C4-2B (cell line): ENCODE measurements around the gene CALR3.

ENCODE experiments used
- H3K27ac ChIP-seq: fragments of 450-650 bp; 2 replicates; pipeline ENCODE4 v1.5.1; 2017
- CTCF ChIP-seq: fragments of 450-650 bp; conservative IDR thresholded peaks from 2 replicates; pipeline ENCODE4 v1.5.1; 2017; ENCODE audit warnings: mild to moderate bottlenecking
- ZFX ChIP-seq: fragments of 450-650 bp; IDR thresholded peaks from 2 replicates; pipeline ENCODE4 v1.6.1; 2017

CALR3 gene

GRCh38 chr19:16436780-16437332 is 59.1 kb downstream of the CALR3 start:
- no peak overlapping the region for H3K27ac ChIP-seq
- TF ChIP-seq CTCF (no peak), ZFX (no peak)

- H3K27ac ChIP-seq: no peak overlapping the region
- no peak for TF ChIP-seq CTCF
- TF ChIP-seq ZFX: no peak
Observed at GRCh38 chr19:16435999-16436650, 59.8 kb downstream of the CALR3 start.

GRCh38 chr19:16435238-16435917 is 60.6 kb downstream of the CALR3 start:
- TF ChIP-seq ZFX (no peak), CTCF (no peak)
- no peak overlapping the region for H3K27ac ChIP-seq

GRCh38 chr19:16433986-16434385 is 62.0 kb downstream of the CALR3 start:
- TF ChIP-seq CTCF (no peak), ZFX (no peak)

GRCh38 chr19:16429759-16430091 is 66.2 kb downstream of the CALR3 start:
- no peak for TF ChIP-seq ZFX
- no peak overlapping the region; the same call in 1 of the 2 replicates for H3K27ac ChIP-seq

More at GRCh38 chr19:16433986-16434385, 62.0 kb downstream of the CALR3 start:
- no peak overlapping the region for H3K27ac ChIP-seq

GRCh38 chr19:16429066-16429758 is 66.8 kb downstream of the CALR3 start:
- H3K27ac ChIP-seq: no peak overlapping the region; the same call in 1 of the 2 replicates
- no peak for TF ChIP-seq CTCF
- TF ChIP-seq ZFX: no peak
